ENCODE measurements around the gene NRIP1. TPM values are rescaled to one million over a fixed set of nuclear protein-coding genes. Genes with fewer than 3 reads are reported as not detected.

NRIP1 gene
- total RNA-seq, 1 experiment from 2014 or later = 10.4 TPM

DNA sequence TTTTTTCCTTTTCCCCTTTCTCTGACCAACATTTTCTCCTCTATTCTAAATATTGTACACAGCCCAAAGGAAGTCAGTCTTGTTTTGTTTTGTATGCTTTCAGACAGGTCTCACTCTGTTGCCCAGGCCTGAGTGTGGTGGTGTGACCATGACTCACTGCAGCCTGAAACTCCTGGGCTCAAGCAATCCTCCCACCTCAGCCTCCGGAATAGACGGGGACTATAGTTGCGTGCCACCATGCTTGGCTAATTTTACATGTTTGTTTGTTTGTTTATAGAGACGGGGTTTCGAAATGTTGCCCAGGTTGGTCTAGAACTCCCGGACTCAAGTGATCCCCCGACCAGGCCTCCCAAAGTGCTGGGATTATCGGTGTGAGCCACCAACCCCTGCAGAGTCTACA lies 72.8 kb downstream of the NRIP1 start:
- no peak overlapping the region for H3K27ac ChIP-seq (ENCODE audit: insufficient read length, low read depth, low read length)
- H3K9me3 ChIP-seq (ENCODE audit: control insufficient read depth, low read depth, low read length) = no peaks in the 10 kb centered on the region
- DNase-seq = no peak
- H4K91ac ChIP-seq (ENCODE audit: insufficient read length, low read depth, low read length) = no peak overlapping the region
- no peaks in the 10 kb centered on the region for H4K20me1 ChIP-seq (ENCODE audit: control insufficient read depth, insufficient read depth, insufficient read length)
- no peak overlapping the region for H2AK5ac ChIP-seq (ENCODE audit: insufficient read length, low read length)
- H2AFZ ChIP-seq (ENCODE audit: low read length) = no peak overlapping the region
- Mint-ChIP-seq H3K9me3 (no peaks in the 10 kb centered on the region), H3K4me1 (peaks cover 22 to 26% of the 10 kb centered on the region in 2 experiments), H3K27me3 (ENCODE audit: low read depth) (peaks cover 24% of the 10 kb centered on the region), H3K4me3 (no peak overlapping the region), H3K36me3 (ENCODE audit: insufficient read depth in 1 of 3, low read depth in 3 of 3) (no peaks in the 10 kb centered on the region; a peak in 1 of 7 replicates), H3K27ac (peak overlapping the region in 1 of 3 experiments; percentile 1; a peak in 1 of 7 replicates)
- no peak overlapping the region for H3T11ph ChIP-seq (ENCODE audit: low read length)
- TF ChIP-seq, protein P1, sequence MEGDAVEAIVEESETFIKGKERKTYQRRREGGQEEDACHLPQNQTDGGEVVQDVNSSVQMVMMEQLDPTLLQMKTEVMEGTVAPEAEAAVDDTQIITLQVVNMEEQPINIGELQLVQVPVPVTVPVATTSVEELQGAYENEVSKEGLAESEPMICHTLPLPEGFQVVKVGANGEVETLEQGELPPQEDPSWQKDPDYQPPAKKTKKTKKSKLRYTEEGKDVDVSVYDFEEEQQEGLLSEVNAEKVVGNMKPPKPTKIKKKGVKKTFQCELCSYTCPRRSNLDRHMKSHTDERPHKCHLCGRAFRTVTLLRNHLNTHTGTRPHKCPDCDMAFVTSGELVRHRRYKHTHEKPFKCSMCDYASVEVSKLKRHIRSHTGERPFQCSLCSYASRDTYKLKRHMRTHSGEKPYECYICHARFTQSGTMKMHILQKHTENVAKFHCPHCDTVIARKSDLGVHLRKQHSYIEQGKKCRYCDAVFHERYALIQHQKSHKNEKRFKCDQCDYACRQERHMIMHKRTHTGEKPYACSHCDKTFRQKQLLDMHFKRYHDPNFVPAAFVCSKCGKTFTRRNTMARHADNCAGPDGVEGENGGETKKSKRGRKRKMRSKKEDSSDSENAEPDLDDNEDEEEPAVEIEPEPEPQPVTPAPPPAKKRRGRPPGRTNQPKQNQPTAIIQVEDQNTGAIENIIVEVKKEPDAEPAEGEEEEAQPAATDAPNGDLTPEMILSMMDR (conservative IDR thresholded peaks at IDR 0.05) = no peak
- no peak overlapping the region for H3K4me2 ChIP-seq (ENCODE audit: insufficient read depth, insufficient read length, low read length)
- WGBS (ENCODE audit: extremely low coverage, insufficient read length, low lambda C conversion rate) = no CpG with 5 or more reads among the region's 8 CpGs
- no peak overlapping the region for H4K8ac ChIP-seq (replicated peaks; ENCODE audit: insufficient read length, low read depth, low read length)
- no peak overlapping the region for H3K9ac ChIP-seq (ENCODE audit: extremely low read depth, insufficient read length, low read length)
- H3K79me2 ChIP-seq (ENCODE audit: insufficient read depth, low read length) = no peaks in the 10 kb centered on the region
- no peak overlapping the region for H3K14ac ChIP-seq (ENCODE audit: insufficient read depth, low read length)
- H3K4me1 ChIP-seq (ENCODE audit: insufficient read depth, low read length) = peaks cover 2% of the 10 kb centered on the region; the same call in 1 of the 2 replicates
- H3K18ac ChIP-seq (ENCODE audit: insufficient read length, low read depth, low read length) = no peak overlapping the region
- no peaks in the 10 kb centered on the region for H3K23me2 ChIP-seq (ENCODE audit: insufficient read length, low read depth, low read length, poor library complexity, severe bottlenecking)
- no peak overlapping the region for H3K23ac ChIP-seq (ENCODE audit: insufficient read length, low read depth, low read length)
- H3K4ac ChIP-seq (ENCODE audit: low read depth, low read length) = no peak overlapping the region
- H3K56ac ChIP-seq (ENCODE audit: insufficient read length, low read depth, low read length) = no peak overlapping the region
- no peak overlapping the region for H2BK20ac ChIP-seq (ENCODE audit: low read depth, low read length, poor library complexity, severe bottlenecking)
- no peak overlapping the region for H2BK15ac ChIP-seq (ENCODE audit: low read depth, low read length)
- H2BK5ac ChIP-seq (ENCODE audit: insufficient read length, low read length) = no peak overlapping the region
- H2BK120ac ChIP-seq (ENCODE audit: low read depth, low read length, poor library complexity, severe bottlenecking) = no peak overlapping the region
- H4K5ac ChIP-seq (ENCODE audit: insufficient read length, low read depth, low read length) = no peak overlapping the region
- no peaks in the 10 kb centered on the region for H3K27me3 ChIP-seq (ENCODE audit: insufficient read depth, low read length)
- H2BK12ac ChIP-seq (ENCODE audit: insufficient read length, low read depth, low read length) = no peak overlapping the region
- H3K79me1 ChIP-seq (ENCODE audit: insufficient read depth, low read depth, low read length, poor library complexity, severe bottlenecking) = no peaks in the 10 kb centered on the region
